Ramos (cell line): ENCODE results near the gene PRKCA.

Experiments used
- in situ Hi-C: fragments of 300-500 bp; cut with MboI; formaldehyde crosslinking; loops from one replicate; pipeline ENCODE4 v1.14.3; 2022; ENCODE audit warnings: low sequenced_read_pairs; ENCODE audit not compliant: unreplicated experiment

Gene PRKCA

GRCh38 chr17:66494023-66494803 is 191.8 kb downstream of the PRKCA start:
- in situ Hi-C loops = no loop called here

GRCh38 chr17:66495035-66495434 is 192.6 kb downstream of the PRKCA start:
- in situ Hi-C loops = no loop called here

DNA sequence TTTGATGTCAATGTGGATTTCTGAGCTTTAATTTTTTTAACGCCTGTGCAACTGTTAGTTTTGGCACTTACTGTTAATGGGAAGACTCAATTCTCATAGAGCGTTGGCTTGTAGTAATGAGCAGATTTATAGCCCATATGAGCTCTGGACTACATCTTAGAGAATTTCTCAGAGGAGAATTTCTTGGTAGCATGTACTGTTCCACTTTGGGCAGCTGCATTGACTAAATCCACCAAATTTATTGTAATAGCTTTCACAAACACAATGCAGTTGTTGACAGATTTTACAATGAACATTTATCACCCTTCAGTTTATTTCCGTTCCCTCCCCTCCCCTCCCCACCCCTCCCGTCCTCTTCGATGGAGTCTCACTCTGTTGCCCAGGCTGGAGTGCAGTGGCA is 193.9 kb downstream of the PRKCA start:
- in situ Hi-C loops = no loop called here

- in situ Hi-C loops = no loop called here
Observed at GRCh38 chr17:66498580-66498979, 196.2 kb downstream of the PRKCA start.

- in situ Hi-C loops = no loop called here
Observed at GRCh38 chr17:66506641-66507040, 204.2 kb downstream of the PRKCA start.

- in situ Hi-C loops = no loop called here
Observed at GRCh38 chr17:66507103-66507923, 204.9 kb downstream of the PRKCA start.

DNA sequence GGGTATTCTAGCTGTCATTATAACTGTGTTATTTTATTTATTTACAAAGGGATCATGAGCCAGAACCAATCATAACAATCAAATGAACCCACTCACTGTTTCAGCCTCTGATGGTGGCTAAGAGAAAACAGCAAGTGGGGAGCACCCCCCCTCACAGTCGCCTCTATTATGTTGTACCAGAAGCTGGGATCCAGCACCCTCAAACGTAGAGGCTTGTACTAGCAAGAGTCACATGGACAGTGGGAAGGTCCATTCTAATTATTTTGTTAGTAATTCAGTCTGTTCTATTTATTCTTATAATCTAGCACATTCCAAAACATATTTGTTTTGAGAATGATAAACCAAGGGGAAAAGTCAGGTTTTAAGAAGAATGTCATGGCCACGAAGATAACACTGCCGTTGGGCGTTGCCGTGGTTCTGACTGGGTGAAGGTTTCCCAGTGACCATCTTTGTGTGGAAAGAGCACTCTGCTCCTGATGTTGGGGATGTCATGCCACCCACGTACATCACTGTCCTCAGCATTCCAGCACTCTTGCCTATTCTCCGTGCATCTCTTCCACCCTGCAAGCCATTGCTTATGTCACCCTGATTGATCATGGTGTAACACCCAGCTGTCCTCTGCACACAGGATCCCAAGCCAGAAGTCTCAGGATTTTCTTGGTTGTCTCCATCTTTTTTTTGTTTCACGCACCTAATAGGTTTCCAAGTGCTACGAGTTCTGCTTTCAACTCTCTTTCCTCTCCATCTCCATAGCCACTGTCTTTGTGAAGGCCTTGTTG is 205.8 kb downstream of the PRKCA start:
- in situ Hi-C loops = no loop called here

- in situ Hi-C loops = no loop called here
Observed at GRCh38 chr17:66508896-66509844, 206.8 kb downstream of the PRKCA start.

- in situ Hi-C loops = no loop called here
Observed at GRCh38 chr17:66509926-66510325, 207.5 kb downstream of the PRKCA start.

DNA sequence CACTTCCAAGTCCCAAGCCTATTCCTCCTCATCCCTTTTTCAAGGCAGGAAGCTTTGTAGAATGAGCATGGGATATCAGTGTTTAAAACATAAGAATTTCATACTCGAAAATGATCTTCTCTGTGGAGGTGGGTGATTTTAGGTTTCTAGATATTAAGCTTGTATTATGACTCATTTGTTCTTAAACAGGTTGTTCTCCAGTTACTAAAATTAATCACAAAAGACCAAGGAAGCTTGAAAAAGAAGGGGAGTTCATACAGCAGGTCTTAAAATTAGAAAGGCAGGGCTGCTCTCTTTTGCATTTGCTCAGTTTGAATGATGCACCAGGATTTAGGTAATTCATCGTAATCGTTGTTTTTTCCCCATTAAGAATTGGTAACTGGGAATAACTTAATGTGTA is 208.7 kb downstream of the PRKCA start:
- in situ Hi-C loops = no loop called here

GRCh38 chr17:66514227-66514806 is 211.9 kb downstream of the PRKCA start:
- in situ Hi-C loops = no loop called here

- in situ Hi-C loops = no loop called here
Observed at GRCh38 chr17:66515974-66516373, 213.6 kb downstream of the PRKCA start.

DNA sequence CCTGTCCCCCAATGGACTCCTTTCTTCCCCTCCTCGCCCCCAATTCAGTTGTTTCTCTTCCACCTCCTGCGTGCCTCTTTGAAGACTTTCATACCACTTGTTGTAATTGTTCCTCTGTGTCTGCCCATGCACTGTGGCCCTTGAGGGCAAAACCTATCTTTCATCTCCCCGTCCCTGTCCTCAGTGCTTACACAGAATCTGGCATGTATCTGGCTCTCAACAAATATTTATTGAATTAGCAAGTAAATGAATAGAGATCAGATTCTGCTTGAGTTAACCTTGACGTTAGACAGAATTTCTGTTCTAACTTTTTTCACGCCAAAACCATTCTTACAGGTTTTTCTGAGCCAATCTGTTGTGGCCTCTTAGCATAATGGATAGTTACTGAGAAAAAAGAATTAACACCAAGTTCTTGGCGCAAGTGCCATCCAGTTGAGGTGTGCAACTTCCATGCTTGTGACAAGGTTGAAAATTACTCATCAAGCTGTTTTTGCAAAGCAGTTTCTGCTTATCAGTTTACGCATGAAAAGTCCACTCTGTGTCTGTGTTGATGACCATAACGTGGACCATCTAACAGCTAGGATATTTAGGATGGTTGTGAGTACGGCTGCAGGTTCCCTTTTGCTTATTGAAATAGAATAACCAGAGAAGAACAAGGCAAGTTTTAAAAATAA is 215.1 kb downstream of the PRKCA start:
- in situ Hi-C loops = no loop called here

- in situ Hi-C loops = no loop called here
Observed at GRCh38 chr17:66518108-66518507, 215.7 kb downstream of the PRKCA start.

GRCh38 chr17:66518677-66519076 is 216.3 kb downstream of the PRKCA start:
- in situ Hi-C loops = no loop called here

GRCh38 chr17:66519154-66519553 is 216.7 kb downstream of the PRKCA start:
- in situ Hi-C loops = no loop called here

- in situ Hi-C loops = no loop called here
Observed at GRCh38 chr17:66520999-66521398, 218.6 kb downstream of the PRKCA start.

- in situ Hi-C loops = no loop called here
Observed at GRCh38 chr17:66522591-66523272, 220.3 kb downstream of the PRKCA start.
